K562 treated with DMSO at 1 percent for 4 hours (cell line): Measurements from ENCODE around the gene HTR3A. TPM values are rescaled to one million over a fixed set of nuclear protein-coding genes. Genes with fewer than 3 reads are reported as not detected.

Experiments
- total RNA-seq: library from RNA; unstranded; fragments of 300-600 nt; gene quantifications from 2 replicates; pipeline ENCODE4 v1.2.3, GENCODE V29; 2022; ENCODE audit not compliant: insufficient read depth

Gene HTR3A
- not detected in 2 replicates for total RNA-seq

GRCh38 chr11:113974741-113975470 lies at the start of gene HTR3A:
HTR3A (plus strand) TSS chr11:113975108; CDS start chr11:113975326, 218 bp downstream.

Other genes starting within 250 kb of the HTR3A start
- 11.6 and 15.7 TPM in 2 replicates for gene ZW10, start 201.4 kb upstream of the HTR3A start, total RNA-seq
- gene CLDN25, start 195.3 kb upstream of the HTR3A start, total RNA-seq, result not detected in 2 replicates
- 10.6 and 11.5 TPM in 2 replicates for gene USP28, start 99.5 kb upstream of the HTR3A start, total RNA-seq
- not detected in 2 replicates for gene HTR3B, start 70.3 kb upstream of the HTR3A start, total RNA-seq
- not detected in 2 replicates for gene ZBTB16, start 84.6 kb downstream of the HTR3A start, total RNA-seq